Endothelial cell of umbilical vein (primary cell): ENCODE data around the gene ARPC1A. TPM values are rescaled to one million over a fixed set of nuclear protein-coding genes. Genes with fewer than 3 reads are reported as not detected.

Experiments used
- BruUV-seq: library from RNA; stranded (reverse); fragments of 400-500 nt; replicated peaks from 2 replicates; lab custom pipeline; 2021; lab: Mats Ljungman, UMichigan
- CTCF ChIA-PET: fragments of 300-600, 350-600 bp; sonication (Branson Sonifier 250); formaldehyde crosslinking; loops from one replicate; lab custom pipeline; 2021; ENCODE audit warnings: antibody characterized with exemption, inconsistent platforms; lab: Charles Lee
- POLR2A ChIA-PET: fragments of 300-600, 350-600 bp; sonication (Branson Sonifier 250); formaldehyde crosslinking; loops from one replicate; lab custom pipeline; 2021; ENCODE audit warnings: antibody characterized with exemption, inconsistent platforms; lab: Charles Lee
- DNase-seq: peaks from one replicate; pipeline ENCODE4 v3.0.0-alpha.2; 2011; ENCODE audit warnings: low read depth, low spot score
- FAIRE-seq: peaks from 2 replicates; lab custom pipeline; 2011; peaks lifted over from hg19 to GRCh38; lab: Jason Lieb, UNC
- H2AFZ ChIP-seq: 2 replicates; pipeline ENCODE4 v1.6.0; 2012; ENCODE audit warnings: low read depth, low read length, control low read depth, inconsistent platforms
- H3K27ac ChIP-seq: 2 replicates; pipeline ENCODE4 v1.5.1; 2011; ENCODE audit warnings: low read depth, mild to moderate bottlenecking, control low read depth, low read length, moderate library complexity; ENCODE audit not compliant: insufficient read depth
- H3K27me3 ChIP-seq, 2 experiments: 2 replicates each; pipeline versions ENCODE4 v1.6.0 to v1.6.1; 2011; ENCODE audit warnings: low read length in 2 of 2, mixed read lengths in 1 of 2; ENCODE audit not compliant: control insufficient read depth in 2 of 2, insufficient read depth in 2 of 2
- H3K36me3 ChIP-seq, 2 experiments: 2 replicates in 1 of 2; 3 replicates in 1 of 2; pipeline ENCODE4 v1.5.1; 2011; ENCODE audit warnings: low read length in 2 of 2, mild to moderate bottlenecking in 1 of 2, moderate library complexity in 1 of 2; ENCODE audit not compliant: control insufficient read depth in 2 of 2, insufficient read depth in 2 of 2; ENCODE audit errors: extremely low read depth in 1 of 2
- H3K4me1 ChIP-seq: 3 replicates; pipeline ENCODE4 v1.5.1; 2011; ENCODE audit warnings: mild to moderate bottlenecking, low read length; ENCODE audit not compliant: control insufficient read depth, insufficient read depth; ENCODE audit errors: extremely low read depth
- H3K4me2 ChIP-seq: 2 replicates; pipeline ENCODE4 v1.6.1; 2011; ENCODE audit warnings: low read length, control low read depth, mixed read lengths; ENCODE audit not compliant: insufficient read depth
- H3K4me3 ChIP-seq, 3 experiments: fragments of 200-600 bp in 1 of 3; sonication (generic), shearing (Covaris generic) in 1 of 3; replicated peaks in 1 of 3; 2 replicates each; pipeline ENCODE4 v1.5.1; 2011 to 2016; ENCODE audit warnings: control low read depth in 3 of 3, low read length in 3 of 3, mild to moderate bottlenecking in 2 of 3, inconsistent platforms in 1 of 3, low read depth in 1 of 3, moderate library complexity in 1 of 3; ENCODE audit not compliant: insufficient read depth in 1 of 3
- H3K79me2 ChIP-seq: 2 replicates; pipeline ENCODE4 v1.6.0; 2012; ENCODE audit warnings: low read length, inconsistent platforms; ENCODE audit not compliant: control insufficient read depth, insufficient read depth
- H3K9ac ChIP-seq: replicated peaks from 2 replicates; pipeline ENCODE3; 2011; ENCODE audit warnings: low read length, control low read depth; ENCODE audit not compliant: insufficient read depth; ENCODE audit errors: extremely low read depth
- H3K9me1 ChIP-seq: replicated peaks from 3 replicates; pipeline ENCODE4 v1.6.0; 2011; ENCODE audit warnings: mild to moderate bottlenecking, low read length; ENCODE audit not compliant: control insufficient read depth, insufficient read depth; ENCODE audit errors: extremely low read depth
- H3K9me3 ChIP-seq: replicated peaks from 2 replicates; pipeline ENCODE4 v1.5.1; 2012; ENCODE audit warnings: low read length, inconsistent platforms; ENCODE audit not compliant: control insufficient read depth, insufficient read depth
- H4K20me1 ChIP-seq: replicated peaks from 2 replicates; pipeline ENCODE3; 2011; ENCODE audit warnings: mild to moderate bottlenecking, low read length; ENCODE audit not compliant: control insufficient read depth, insufficient read depth; ENCODE audit errors: extremely low read depth
- CTCF ChIP-seq, 2 donors: IDR thresholded peaks; 1 replicate in 1 of 2; 2 replicates in 1 of 2; pipeline ENCODE4 v1.5.1; 2011; ENCODE audit warnings: low read length in 2 of 2, mild to moderate bottlenecking in 2 of 2, moderate library complexity in 2 of 2, control low read depth in 1 of 2, inconsistent platforms in 1 of 2, low read depth in 1 of 2; ENCODE audit not compliant: insufficient read depth in 1 of 2; ENCODE audit errors: extremely low read depth in 1 of 2
- EZH2 ChIP-seq: IDR thresholded peaks from 2 replicates; pipeline ENCODE4 v1.6.1; 2012; ENCODE audit warnings: borderline replicate concordance, low read depth, mild to moderate bottlenecking, moderate library complexity, low read length, inconsistent platforms; ENCODE audit not compliant: severe bottlenecking
- FOS ChIP-seq: IDR thresholded peaks from 2 replicates; pipeline ENCODE4 v1.6.1; 2011; ENCODE audit warnings: mild to moderate bottlenecking, low read length, moderate library complexity, borderline replicate concordance; ENCODE audit not compliant: insufficient read depth
- GATA2 ChIP-seq: IDR thresholded peaks from 2 replicates; pipeline ENCODE4 v1.7.0; 2011; ENCODE audit warnings: low read depth, mild to moderate bottlenecking, moderate library complexity, mixed read lengths, low read length; ENCODE audit not compliant: insufficient read length, insufficient read depth
- JUN ChIP-seq: IDR thresholded peaks from 2 replicates; pipeline ENCODE4 v1.6.1; 2011; ENCODE audit warnings: borderline replicate concordance, low read depth; ENCODE audit not compliant: insufficient read length, insufficient read depth
- MAX ChIP-seq: IDR thresholded peaks from 2 replicates; pipeline ENCODE4 v1.6.1; 2011; ENCODE audit not compliant: insufficient read depth, insufficient read length
- MYC ChIP-seq: IDR thresholded peaks from one replicate; pipeline ENCODE4 v1.6.1; 2011; ENCODE audit warnings: mild to moderate bottlenecking, low read depth, low read length
- POLR2A ChIP-seq: IDR thresholded peaks from 2 replicates; pipeline ENCODE4 v1.6.1; 2012; ENCODE audit warnings: low read depth, mild to moderate bottlenecking, control low read depth, low read length
- POLR2AphosphoS5 ChIP-seq: IDR thresholded peaks from 2 replicates; pipeline ENCODE4 v1.6.1; 2012; ENCODE audit warnings: low read depth, mild to moderate bottlenecking, control low read depth, low read length, moderate library complexity; ENCODE audit not compliant: insufficient read depth
- dilution Hi-C: fragments of 300-500 bp; cut with MboI; formaldehyde crosslinking; loops from one replicate; pipeline ENCODE4 v1.15.0; 2019; ENCODE audit warnings: low sequenced_read_pairs; ENCODE audit not compliant: extremely low pct_ligation_motif_present
- intact Hi-C: fragments of 100-400 bp; cut with micrococcal nuclease; formaldehyde crosslinking; loops from one replicate; pipeline ENCODE4 v1.10.0; 2022
- polyA plus RNA-seq, 4 experiments: library from polyadenylated mRNA; depleted of rRNA in 3 of 4; stranded (reverse) in 3 of 4; unstranded in 1 of 4; fragments of >200 nt; gene quantifications; 2 replicates each; pipeline versions ENCODE4 v1.2.1 to v1.2.3, GENCODE V29; 2011 to 2012; ENCODE audit warnings: missing spikeins in 1 of 4
- total RNA-seq: library from RNA; stranded (reverse); gene quantifications from 2 replicates; pipeline ENCODE4 v1.2.3, GENCODE V29; 2021

Gene ARPC1A
- total and polyA plus RNA-seq, 2 donors (not counting 3 experiments of a cell fraction or from before 2014, with no cell fraction given) = 200 to 243 TPM

- Histone ChIP-seq H2AFZ (no peak overlapping the region), H3K27me3 (no peaks in the 10 kb centered on the region), H3K79me2 (peaks cover 60% of the 10 kb centered on the region), H3K9me3 (no peaks in the 10 kb centered on the region), H3K9ac (no peak overlapping the region), H3K36me3 (peaks cover 14 to 15% of the 10 kb centered on the region in 2 experiments), H3K9me1 (no peaks in the 10 kb centered on the region), H3K27ac (no peak overlapping the region), H3K4me1 (peaks cover 26% of the 10 kb centered on the region), H3K4me2 (no peak overlapping the region), H3K4me3 (no peak overlapping the region), H4K20me1 (no peaks in the 10 kb centered on the region)
- DNase-seq (no peak), FAIRE-seq (no peak)
- intact Hi-C loops (no loop called here), dilution Hi-C loops (no loop called here)
- CTCF ChIA-PET = no interaction called here
- TF ChIP-seq POLR2A (peak; percentile 4), MAX (no peak), JUN (no peak)
- POLR2A ChIA-PET = no interaction called here
- BruUV-seq = no TSS peak
Measured at GRCh38 chr7:99381664-99382075, 56.0 kb downstream of the ARPC1A start.

- FAIRE-seq = peak; percentile 18
- CTCF ChIA-PET = no interaction called here
- intact Hi-C loops = no loop called here
Measured at GRCh38 chr7:99383203-99383602, 57.5 kb downstream of the ARPC1A start.

More at GRCh38 chr7:99383203-99383602, 57.5 kb downstream of the ARPC1A start:
- Histone ChIP-seq H3K27ac (no peak overlapping the region), H3K9me1 (no peaks in the 10 kb centered on the region), H4K20me1 (no peaks in the 10 kb centered on the region), H3K27me3 (no peaks in the 10 kb centered on the region), H3K4me2 (no peak overlapping the region), H3K4me3 (no peak overlapping the region), H3K79me2 (peaks cover 54% of the 10 kb centered on the region), H3K4me1 (peaks cover 22% of the 10 kb centered on the region), H3K9ac (no peak overlapping the region), H3K36me3 (peaks cover 13 to 21% of the 10 kb centered on the region in 2 experiments), H3K9me3 (no peaks in the 10 kb centered on the region), H2AFZ (no peak overlapping the region)
- TF ChIP-seq EZH2 (no peak), POLR2A (no peak), MYC (no peak), CTCF (IDR thresholded peaks at IDR 0.05; ENCODE audit: extremely low read depth in 1 of 2, insufficient read depth in 1 of 2, low read depth in 1 of 2, low read length in 2 of 2) (no peak), GATA2 (no peak), JUN (no peak), MAX (no peak), POLR2AphosphoS5 (no peak), FOS (no peak)
- dilution Hi-C loops = no loop called here
- DNase-seq = no peak
- no TSS peak for BruUV-seq
- POLR2A ChIA-PET = interaction anchor here (0.7 kb wide), 1 partner anchor 33 kb away, joined by 5 read pairs; no protein-coding TSS in a partner anchor
